HL-60 (cell line): ENCODE data around the gene BAHCC1.

Experiments
- CTCF ChIP-seq: IDR thresholded peaks from one replicate; pipeline ENCODE4 v1.5.1; 2011; ENCODE audit warnings: low read length, control low read depth, inconsistent platforms; ENCODE audit not compliant: insufficient read depth
- SPI1 ChIP-seq: IDR thresholded peaks from 2 replicates; pipeline ENCODE4 v1.6.1; 2012; ENCODE audit warnings: low read depth, mild to moderate bottlenecking, borderline replicate concordance

- no peak for TF ChIP-seq CTCF
- no peak for TF ChIP-seq SPI1
These were observed 24.9 kb downstream of the BAHCC1 start for GRCh38 chr17:81419886-81420768.
